ENCODE measurements around the gene SELE. TPM values are rescaled to one million over a fixed set of nuclear protein-coding genes. Genes with fewer than 3 reads are reported as not detected.

SELE gene
- total and polyA plus RNA-seq, 12 donors, result 0.14 to 7.2 (median 0.97) TPM

GRCh38 chr1:169731446-169731845 lies 2.4 kb downstream of the SELE start:
- 52 to 73% (median 61%) methylated on average over 4 of the region's 4 CpGs for WGBS, 4 donors
- Histone ChIP-seq H3K27ac (no peak overlapping the region), H3K9me3 (replicated peaks in 1 of 3) (no peaks in the 10 kb centered on the region), H3K4me3 (no peak overlapping the region), H3K27me3 (no peaks in the 10 kb centered on the region), H3K4me1 (replicated peaks in 1 of 2) (no peaks in the 10 kb centered on the region), H3K36me3 (replicated peaks in 1 of 2) (no peaks in the 10 kb centered on the region)
- TF ChIP-seq CTCF (IDR thresholded peaks at IDR 0.05), result no peak
- no peak for TF ChIP-seq POLR2A (IDR thresholded peaks at IDR 0.05)
- DNase-seq, result no peak
- intact Hi-C loops (cut with DNase I), result no loop called here

- Histone ChIP-seq H3K36me3 (replicated peaks in 1 of 2) (no peaks in the 10 kb centered on the region), H3K4me1 (replicated peaks in 1 of 2) (no peaks in the 10 kb centered on the region), H3K27ac (no peak overlapping the region), H3K9me3 (replicated peaks in 1 of 3) (no peaks in the 10 kb centered on the region), H3K4me3 (no peak overlapping the region), H3K27me3 (no peaks in the 10 kb centered on the region)
- no peak for DNase-seq
- intact Hi-C loops (cut with DNase I), result no loop called here
- TF ChIP-seq POLR2A (IDR thresholded peaks at IDR 0.05) (no peak), CTCF (IDR thresholded peaks at IDR 0.05) (no peak)
Observed at GRCh38 chr1:169729991-169730390, 3.9 kb downstream of the SELE start.

- Histone ChIP-seq H3K9me3 (replicated peaks in 1 of 3) (no peaks in the 10 kb centered on the region), H3K27me3 (no peaks in the 10 kb centered on the region), H3K4me3 (no peak overlapping the region), H3K27ac (no peak overlapping the region), H3K4me1 (replicated peaks in 1 of 2) (no peaks in the 10 kb centered on the region), H3K36me3 (replicated peaks in 1 of 2) (no peaks in the 10 kb centered on the region)
- TF ChIP-seq CTCF (IDR thresholded peaks at IDR 0.05) (no peak), POLR2A (IDR thresholded peaks at IDR 0.05) (no peak)
- no peak for DNase-seq
- 78 to 80% (median 79%) methylated on average over 6 of the region's 6 CpGs for WGBS, 4 donors
- intact Hi-C loops (cut with DNase I), result no loop called here
Observed at GRCh38 chr1:169727307-169727706, 6.6 kb downstream of the SELE start.

GRCh38 chr1:169726851-169727250 lies 7.0 kb downstream of the SELE start:
- TF ChIP-seq CTCF (IDR thresholded peaks at IDR 0.05) (no peak), POLR2A (IDR thresholded peaks at IDR 0.05) (no peak)
- Histone ChIP-seq H3K4me3 (no peak overlapping the region), H3K27ac (no peak overlapping the region), H3K27me3 (no peaks in the 10 kb centered on the region), H3K4me1 (replicated peaks in 1 of 2) (no peaks in the 10 kb centered on the region), H3K9me3 (replicated peaks in 1 of 3) (no peaks in the 10 kb centered on the region), H3K36me3 (replicated peaks in 1 of 2) (no peaks in the 10 kb centered on the region)
- intact Hi-C loops (cut with DNase I), result no loop called here
- 80 to 84% (median 82%) methylated on average over 3 of the region's 3 CpGs for WGBS, 4 donors
- DNase-seq, result no peak
